ENCODE data around the gene CCDC14.
A peak's percentile ranks its signal among the peaks of the same experiment; 100 is the strongest.
"Not testable (repeated sequence)": the region's sequence is repeated elsewhere in the genome, so short reads cannot be mapped to it uniquely, and the experiment has no call there.

Gene CCDC14

GRCh38 chr3:123986427-123986826 lies 25.4 kb upstream of the CCDC14 start:
- no peak for DNase-seq (ENCODE audit: low read depth, low spot score)
- H3K36me3 ChIP-seq (ENCODE audit: insufficient read depth, low read length), result no peaks in the 10 kb centered on the region
- H3K9me3 ChIP-seq (ENCODE audit: low read depth, low read length), result no peaks in the 10 kb centered on the region

GRCh38 chr3:123984957-123985356 lies 23.9 kb upstream of the CCDC14 start:
- Histone ChIP-seq H3K4me3 (no peak overlapping the region), H3K27ac (no peak overlapping the region), H3K9ac (ENCODE audit: insufficient read length) (no peak overlapping the region), H3K9me3 (ENCODE audit: low read depth, low read length) (no peaks in the 10 kb centered on the region), H3K36me3 (ENCODE audit: insufficient read depth, low read length) (no peaks in the 10 kb centered on the region)
- DNase-seq (ENCODE audit: low read depth, low spot score), result no peak
- TF ChIP-seq EZH2 (IDR thresholded peaks at IDR 0.05) (no peak), FOXP2 (optimal IDR thresholded peaks at IDR 0.05; ENCODE audit: control extremely low read depth, extremely low read length, insufficient read depth) (no peak), POLR2AphosphoS5 (IDR thresholded peaks at IDR 0.05; ENCODE audit: borderline replicate concordance, low read depth, low read length) (no peak)

More at GRCh38 chr3:123986427-123986826, 25.4 kb upstream of the CCDC14 start:
- Histone ChIP-seq H3K9ac (ENCODE audit: insufficient read length) (no peak overlapping the region), H3K4me3 (no peak overlapping the region), H3K27ac (no peak overlapping the region)
- TF ChIP-seq FOXP2 (optimal IDR thresholded peaks at IDR 0.05; ENCODE audit: control extremely low read depth, extremely low read length, insufficient read depth) (no peak), POLR2AphosphoS5 (IDR thresholded peaks at IDR 0.05; ENCODE audit: borderline replicate concordance, low read depth, low read length) (no peak), EZH2 (IDR thresholded peaks at IDR 0.05) (no peak)

- no peak overlapping the region for H3K9ac ChIP-seq (ENCODE audit: insufficient read length)
- TF ChIP-seq EZH2 (IDR thresholded peaks at IDR 0.05), result no peak
- TF ChIP-seq POLR2AphosphoS5 (IDR thresholded peaks at IDR 0.05; ENCODE audit: borderline replicate concordance, low read depth, low read length), result no peak
- no peak for TF ChIP-seq FOXP2 (optimal IDR thresholded peaks at IDR 0.05; ENCODE audit: control extremely low read depth, extremely low read length, insufficient read depth)
Measured at GRCh38 chr3:123984350-123984749, 23.3 kb upstream of the CCDC14 start.

GRCh38 chr3:123981317-123981716 lies 20.3 kb upstream of the CCDC14 start:
- H3K27ac ChIP-seq; H3K4me3 ChIP-seq; DNase-seq (ENCODE audit: low read depth, low spot score); H3K9ac ChIP-seq (ENCODE audit: insufficient read length); H3K9me3 ChIP-seq (ENCODE audit: low read depth, low read length); H3K36me3 ChIP-seq (ENCODE audit: insufficient read depth, low read length): not testable (repeated sequence)

More at GRCh38 chr3:123984350-123984749, 23.3 kb upstream of the CCDC14 start:
- no peak for DNase-seq (ENCODE audit: low read depth, low spot score)
- Histone ChIP-seq H3K4me3 (no peak overlapping the region), H3K27ac (no peak overlapping the region), H3K36me3 (ENCODE audit: insufficient read depth, low read length) (no peaks in the 10 kb centered on the region), H3K9me3 (ENCODE audit: low read depth, low read length) (no peaks in the 10 kb centered on the region)

- H3K9ac ChIP-seq (ENCODE audit: insufficient read length), result no peak overlapping the region
- TF ChIP-seq POLR2AphosphoS5 (IDR thresholded peaks at IDR 0.05; ENCODE audit: borderline replicate concordance, low read depth, low read length) (no peak), EZH2 (IDR thresholded peaks at IDR 0.05) (no peak), FOXP2 (optimal IDR thresholded peaks at IDR 0.05; ENCODE audit: control extremely low read depth, extremely low read length, insufficient read depth) (no peak)
- no peak overlapping the region for H3K4me3 ChIP-seq
- H3K36me3 ChIP-seq (ENCODE audit: insufficient read depth, low read length), result no peaks in the 10 kb centered on the region
- DNase-seq (ENCODE audit: low read depth, low spot score), result no peak
- H3K27ac ChIP-seq, result no peak overlapping the region
- H3K9me3 ChIP-seq (ENCODE audit: low read depth, low read length), result no peaks in the 10 kb centered on the region
Measured at GRCh38 chr3:123980539-123980938, 19.5 kb upstream of the CCDC14 start.

DNA sequence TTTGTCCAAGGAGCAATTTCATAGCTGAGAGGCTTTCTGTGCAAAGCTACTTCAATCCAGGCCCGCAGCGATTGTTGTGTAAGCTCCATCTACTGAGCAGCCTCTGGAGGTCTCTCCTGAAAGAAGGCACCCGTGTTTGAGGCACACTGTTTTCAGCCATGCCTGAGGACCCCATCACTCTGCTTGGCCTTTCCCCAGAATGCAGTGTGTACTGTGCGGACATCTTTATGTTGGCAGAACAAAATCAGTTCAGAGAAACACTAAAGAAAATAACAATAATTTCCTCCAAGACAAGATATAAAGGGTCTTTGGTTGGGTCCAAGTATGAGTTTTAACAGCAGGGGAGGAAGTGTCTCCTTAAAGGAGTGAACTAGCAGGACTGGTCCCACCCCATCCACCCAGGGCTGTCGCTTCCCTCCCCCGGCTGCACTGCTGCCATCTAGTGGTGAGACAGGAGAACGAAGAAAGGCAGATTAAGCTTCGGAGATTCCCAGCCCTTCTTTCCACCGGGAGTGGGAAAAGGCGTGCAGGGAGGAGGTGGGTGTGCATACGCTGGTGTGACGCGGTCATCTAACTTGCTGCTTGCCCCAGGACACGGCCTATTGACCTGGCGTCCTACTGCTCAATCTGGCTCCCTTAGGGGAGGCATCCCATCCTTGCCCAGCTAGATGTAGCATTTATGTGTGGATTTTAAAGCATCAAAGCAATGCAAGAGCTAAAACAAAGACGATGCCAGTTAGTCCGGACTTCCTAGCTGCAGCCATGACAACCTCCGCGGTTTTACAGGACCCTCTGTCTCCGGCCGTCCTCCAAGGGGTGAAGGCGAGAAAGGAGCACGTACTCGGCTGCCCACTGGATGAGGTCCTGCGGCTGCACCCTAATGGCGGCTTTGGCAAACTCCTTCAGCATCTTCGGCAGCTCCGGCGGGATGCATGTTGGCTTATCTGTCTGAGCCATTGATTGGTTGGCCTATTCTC lies 18.8 kb upstream of the CCDC14 start:
- not testable (repeated sequence) for H3K27ac ChIP-seq; H3K36me3 ChIP-seq (ENCODE audit: insufficient read depth, low read length); H3K9me3 ChIP-seq (ENCODE audit: low read depth, low read length); DNase-seq (ENCODE audit: low read depth, low spot score); H3K9ac ChIP-seq (ENCODE audit: insufficient read length)
- H3K4me3 ChIP-seq, result peak overlapping the region; percentile 66

- not testable (repeated sequence) for DNase-seq (ENCODE audit: low read depth, low spot score); H3K27ac ChIP-seq
Measured at GRCh38 chr3:123976904-123977303, 15.9 kb upstream of the CCDC14 start.

GRCh38 chr3:123976181-123976898 lies 15.3 kb upstream of the CCDC14 start:
- H3K9me3 ChIP-seq (ENCODE audit: low read depth, low read length); H3K36me3 ChIP-seq (ENCODE audit: insufficient read depth, low read length); H3K9ac ChIP-seq (ENCODE audit: insufficient read length); H3K27ac ChIP-seq; DNase-seq (ENCODE audit: low read depth, low spot score); H3K4me3 ChIP-seq: not testable (repeated sequence)

More at GRCh38 chr3:123976904-123977303, 15.9 kb upstream of the CCDC14 start:
- not testable (repeated sequence) for H3K4me3 ChIP-seq; H3K9ac ChIP-seq (ENCODE audit: insufficient read length); H3K36me3 ChIP-seq (ENCODE audit: insufficient read depth, low read length); H3K9me3 ChIP-seq (ENCODE audit: low read depth, low read length)

- H3K36me3 ChIP-seq (ENCODE audit: insufficient read depth, low read length); DNase-seq (ENCODE audit: low read depth, low spot score); H3K4me3 ChIP-seq: not testable (repeated sequence)
Measured at GRCh38 chr3:123975030-123975429, 14.0 kb upstream of the CCDC14 start.

More at GRCh38 chr3:123975030-123975429, 14.0 kb upstream of the CCDC14 start:
- H3K9ac ChIP-seq (ENCODE audit: insufficient read length); H3K27ac ChIP-seq; H3K9me3 ChIP-seq (ENCODE audit: low read depth, low read length): not testable (repeated sequence)
